Measurements from ENCODE around the gene TOMM7.
"Not testable (repeated sequence)": the region's sequence is repeated elsewhere in the genome, so short reads cannot be mapped to it uniquely, and the experiment has no call there.

The TOMM7 gene

GRCh38 chr7:22842383-22842941, 19.8 kb upstream of the TOMM7 start:
- Histone ChIP-seq H3K4me3 (ENCODE audit: low read length) (no peak overlapping the region), H3K27me3 (ENCODE audit: control insufficient read depth, insufficient read depth, low read length) (no peaks in the 10 kb centered on the region), H3K36me3 (ENCODE audit: control insufficient read depth, insufficient read depth, low read length) (no peaks in the 10 kb centered on the region), H3K27ac (ENCODE audit: low read length) (no peak overlapping the region), H3K9me3 (ENCODE audit: control insufficient read depth, insufficient read depth, low read length) (no peaks in the 10 kb centered on the region), H3K4me1 (ENCODE audit: control insufficient read depth, insufficient read depth, low read length) (no peaks in the 10 kb centered on the region; the same call in 1 of the 2 replicates)
- no CpG with 5 or more reads among the region's 6 CpGs for WGBS (ENCODE audit: insufficient coverage, insufficient read length)
- DNase-seq (ENCODE audit: low read depth, low spot score), result no peak

GRCh38 chr7:22841954-22842353, 19.3 kb upstream of the TOMM7 start:
- peaks cover 1% of the 10 kb centered on the region; the same call in 1 of the 2 replicates for H3K4me1 ChIP-seq (ENCODE audit: control insufficient read depth, insufficient read depth, low read length)
- no peak overlapping the region for H3K4me3 ChIP-seq (ENCODE audit: low read length)
- no peak for DNase-seq (ENCODE audit: low read depth, low spot score)
- H3K36me3 ChIP-seq (ENCODE audit: control insufficient read depth, insufficient read depth, low read length), result no peaks in the 10 kb centered on the region
- WGBS (ENCODE audit: insufficient coverage, insufficient read length), result no CpG with 5 or more reads among the region's 10 CpGs
- no peaks in the 10 kb centered on the region for H3K9me3 ChIP-seq (ENCODE audit: control insufficient read depth, insufficient read depth, low read length)
- no peak overlapping the region for H3K27ac ChIP-seq (ENCODE audit: low read length)
- H3K27me3 ChIP-seq (ENCODE audit: control insufficient read depth, insufficient read depth, low read length), result no peaks in the 10 kb centered on the region

DNA sequence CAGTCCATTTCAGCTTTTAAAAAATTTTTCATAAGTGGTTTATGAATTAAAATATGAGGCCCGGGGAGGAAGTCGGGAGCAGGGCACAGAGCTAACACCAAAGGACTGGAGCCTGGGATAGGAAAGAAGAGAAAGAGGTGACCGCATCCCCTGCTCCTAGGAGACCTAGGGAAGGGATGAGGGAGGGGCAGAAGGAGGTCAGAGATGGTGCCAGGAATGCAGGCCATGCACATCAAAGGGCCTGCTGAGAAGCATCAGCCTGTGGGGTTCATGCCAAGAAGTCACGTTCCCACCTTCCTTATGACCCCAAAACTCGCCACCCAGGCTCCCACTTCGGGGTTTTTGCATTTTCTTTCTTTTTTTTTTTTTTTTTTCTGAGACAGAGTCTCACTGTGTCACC, 14.7 kb upstream of the TOMM7 start:
- no peak for DNase-seq (ENCODE audit: low read depth, low spot score)
- H3K4me1 ChIP-seq (ENCODE audit: control insufficient read depth, insufficient read depth, low read length), result 0 out of 2 replicates have a peak, but pooled peaks cover 1% of the 10 kb centered on the region
- H3K4me3 ChIP-seq (ENCODE audit: low read length), result no peak overlapping the region
- no CpG with 5 or more reads among the region's 6 CpGs for WGBS (ENCODE audit: insufficient coverage, insufficient read length)
- H3K27me3 ChIP-seq (ENCODE audit: control insufficient read depth, insufficient read depth, low read length), result no peaks in the 10 kb centered on the region
- no peaks in the 10 kb centered on the region for H3K36me3 ChIP-seq (ENCODE audit: control insufficient read depth, insufficient read depth, low read length)
- no peak overlapping the region for H3K27ac ChIP-seq (ENCODE audit: low read length)
- no peaks in the 10 kb centered on the region for H3K9me3 ChIP-seq (ENCODE audit: control insufficient read depth, insufficient read depth, low read length)

GRCh38 chr7:22836506-22836905, 13.9 kb upstream of the TOMM7 start:
- not testable (repeated sequence) for H3K36me3 ChIP-seq (ENCODE audit: control insufficient read depth, insufficient read depth, low read length); H3K27ac ChIP-seq (ENCODE audit: low read length); H3K4me3 ChIP-seq (ENCODE audit: low read length); H3K27me3 ChIP-seq (ENCODE audit: control insufficient read depth, insufficient read depth, low read length); H3K9me3 ChIP-seq (ENCODE audit: control insufficient read depth, insufficient read depth, low read length); DNase-seq (ENCODE audit: low read depth, low spot score); H3K4me1 ChIP-seq (ENCODE audit: control insufficient read depth, insufficient read depth, low read length)
- no CpG with 5 or more reads among the region's 2 CpGs for WGBS (ENCODE audit: insufficient coverage, insufficient read length)

GRCh38 chr7:22833957-22834356, 11.3 kb upstream of the TOMM7 start:
- no peaks in the 10 kb centered on the region for H3K9me3 ChIP-seq (ENCODE audit: control insufficient read depth, insufficient read depth, low read length)
- no peaks in the 10 kb centered on the region for H3K27me3 ChIP-seq (ENCODE audit: control insufficient read depth, insufficient read depth, low read length)
- no peak overlapping the region for H3K4me3 ChIP-seq (ENCODE audit: low read length)
- H3K36me3 ChIP-seq (ENCODE audit: control insufficient read depth, insufficient read depth, low read length), result no peaks in the 10 kb centered on the region
- no peak for DNase-seq (ENCODE audit: low read depth, low spot score)
- H3K4me1 ChIP-seq (ENCODE audit: control insufficient read depth, insufficient read depth, low read length), result 0 out of 2 replicates have a peak, but pooled peaks cover 1% of the 10 kb centered on the region
- WGBS (ENCODE audit: insufficient coverage, insufficient read length), result no CpG with 5 or more reads among the region's 3 CpGs
- H3K27ac ChIP-seq (ENCODE audit: low read length), result no peak overlapping the region

DNA sequence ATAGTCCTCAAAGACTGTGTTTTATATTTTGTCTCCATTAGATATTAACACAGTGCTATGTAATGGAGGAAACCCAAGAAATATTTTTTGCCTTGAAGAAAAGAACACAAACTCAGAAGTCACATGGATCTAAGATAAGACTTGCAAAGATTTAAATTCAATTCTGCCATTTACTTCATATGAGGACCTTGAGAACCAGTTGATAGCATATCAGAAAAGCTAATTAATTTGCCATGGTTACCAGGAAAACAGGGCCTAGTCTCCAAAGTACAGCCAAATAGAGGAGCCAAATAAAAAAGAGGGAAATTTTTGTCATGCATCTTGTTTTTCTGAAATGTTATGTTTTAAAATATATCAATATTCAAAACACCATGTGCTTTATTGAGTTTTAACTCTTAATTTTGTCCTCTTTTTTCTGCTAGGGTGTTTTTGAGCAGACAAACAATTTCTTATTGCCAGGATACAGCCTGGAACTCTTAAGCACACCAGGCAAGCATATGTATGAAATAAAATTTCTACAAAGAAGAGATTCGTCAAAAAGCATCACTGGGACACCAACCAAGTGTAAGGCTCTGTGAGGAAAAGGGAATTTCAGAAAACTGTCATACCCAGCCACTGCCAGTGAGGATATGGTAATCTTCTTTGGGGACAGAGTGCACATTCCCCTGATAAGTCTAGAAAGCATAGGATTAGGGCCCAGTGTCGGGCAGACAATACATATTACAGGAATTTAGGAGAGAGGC, 10.6 kb upstream of the TOMM7 start:
- H3K36me3 ChIP-seq (ENCODE audit: control insufficient read depth, insufficient read depth, low read length), result no peaks in the 10 kb centered on the region
- H3K4me1 ChIP-seq (ENCODE audit: control insufficient read depth, insufficient read depth, low read length), result 0 out of 2 replicates have a peak, but pooled peaks cover 1% of the 10 kb centered on the region
- H3K9me3 ChIP-seq (ENCODE audit: control insufficient read depth, insufficient read depth, low read length), result no peaks in the 10 kb centered on the region
- no peak overlapping the region for H3K27ac ChIP-seq (ENCODE audit: low read length)
- H3K4me3 ChIP-seq (ENCODE audit: low read length), result no peak overlapping the region
- no peaks in the 10 kb centered on the region for H3K27me3 ChIP-seq (ENCODE audit: control insufficient read depth, insufficient read depth, low read length)
- WGBS (ENCODE audit: insufficient coverage, insufficient read length), result no CpG with 5 or more reads among the region's 2 CpGs
- no peak for DNase-seq (ENCODE audit: low read depth, low spot score)

DNA sequence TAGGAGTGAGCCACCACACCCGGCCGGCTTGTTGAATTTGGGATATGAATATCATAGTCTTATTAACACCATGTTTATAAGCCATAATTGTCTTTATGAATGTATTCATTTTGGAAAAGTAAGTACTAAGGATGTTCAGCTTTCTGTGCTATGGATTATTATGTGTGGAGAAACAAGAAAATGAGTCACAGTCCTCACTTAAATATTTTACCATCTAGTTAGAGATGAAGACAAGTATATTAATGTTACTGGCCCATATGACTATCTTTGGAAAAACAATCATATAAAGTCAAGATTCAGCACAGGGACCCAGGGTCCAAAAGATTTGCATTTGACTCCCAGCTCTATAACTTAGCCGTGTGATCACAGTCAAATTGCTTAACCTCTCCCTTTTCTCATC, 9.8 kb upstream of the TOMM7 start:
- Histone ChIP-seq H3K27me3 (ENCODE audit: control insufficient read depth, insufficient read depth, low read length) (no peaks in the 10 kb centered on the region), H3K27ac (ENCODE audit: low read length) (no peak overlapping the region), H3K9me3 (ENCODE audit: control insufficient read depth, insufficient read depth, low read length) (no peaks in the 10 kb centered on the region), H3K4me3 (ENCODE audit: low read length) (no peak overlapping the region), H3K36me3 (ENCODE audit: control insufficient read depth, insufficient read depth, low read length) (no peaks in the 10 kb centered on the region), H3K4me1 (ENCODE audit: control insufficient read depth, insufficient read depth, low read length) (0 out of 2 replicates have a peak, but pooled peaks cover under 1% of the 10 kb centered on the region)
- WGBS (ENCODE audit: insufficient coverage, insufficient read length), result no CpG with 5 or more reads among the region's 3 CpGs
- no peak for DNase-seq (ENCODE audit: low read depth, low spot score)

DNA sequence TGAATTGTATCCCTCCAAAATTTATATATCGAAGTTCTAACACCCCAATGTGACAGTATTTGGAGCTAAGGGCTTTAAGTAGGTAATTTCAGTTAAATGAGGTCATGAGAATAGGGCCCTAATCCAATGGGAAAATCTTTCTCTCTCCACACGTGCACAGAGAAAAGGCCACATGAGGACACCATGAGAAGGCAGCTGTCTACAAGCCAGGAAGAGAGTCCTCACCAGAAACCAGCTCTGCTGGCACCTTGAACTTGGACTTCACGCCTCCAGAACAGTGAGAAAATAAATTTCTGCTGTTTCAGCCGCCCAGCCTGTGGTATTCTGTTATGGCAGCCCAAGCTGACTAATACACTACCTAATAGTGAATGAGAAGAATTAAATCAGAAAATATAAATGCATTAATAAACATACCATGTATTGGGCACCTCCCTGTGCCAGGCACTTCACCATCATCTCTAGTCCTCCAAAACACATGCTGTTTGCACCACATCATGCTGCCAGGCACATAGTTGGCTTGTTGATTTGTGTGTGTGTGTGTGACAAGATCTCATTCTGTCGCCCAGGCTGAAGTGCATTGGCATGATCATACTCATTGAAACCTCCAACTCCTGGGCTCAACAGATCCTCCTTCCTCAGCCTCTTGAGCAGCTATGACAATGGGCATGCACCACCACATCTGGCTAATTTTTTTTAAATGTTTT, 9.1 kb upstream of the TOMM7 start:
- Histone ChIP-seq H3K4me3 (ENCODE audit: low read length) (no peak overlapping the region), H3K27ac (ENCODE audit: low read length) (no peak overlapping the region)

GRCh38 chr7:22827563-22827962, 4.9 kb upstream of the TOMM7 start:
- H3K4me3 ChIP-seq (ENCODE audit: low read length), result no peak overlapping the region
- DNase-seq (ENCODE audit: low read depth, low spot score), result no peak
- H3K27ac ChIP-seq (ENCODE audit: low read length), result no peak overlapping the region
- no peaks in the 10 kb centered on the region for H3K4me1 ChIP-seq (ENCODE audit: control insufficient read depth, insufficient read depth, low read length)
- H3K36me3 ChIP-seq (ENCODE audit: control insufficient read depth, insufficient read depth, low read length), result no peaks in the 10 kb centered on the region
- no peaks in the 10 kb centered on the region for H3K9me3 ChIP-seq (ENCODE audit: control insufficient read depth, insufficient read depth, low read length)
- H3K27me3 ChIP-seq (ENCODE audit: control insufficient read depth, insufficient read depth, low read length), result no peaks in the 10 kb centered on the region

More for the DNA sequence above, 9.1 kb upstream of the TOMM7 start:
- WGBS (ENCODE audit: insufficient coverage, insufficient read length), result no CpG with 5 or more reads among the region's 5 CpGs
- Histone ChIP-seq H3K9me3 (ENCODE audit: control insufficient read depth, insufficient read depth, low read length) (no peaks in the 10 kb centered on the region), H3K27me3 (ENCODE audit: control insufficient read depth, insufficient read depth, low read length) (no peaks in the 10 kb centered on the region), H3K4me1 (ENCODE audit: control insufficient read depth, insufficient read depth, low read length) (no peaks in the 10 kb centered on the region), H3K36me3 (ENCODE audit: control insufficient read depth, insufficient read depth, low read length) (no peaks in the 10 kb centered on the region)
- DNase-seq (ENCODE audit: low read depth, low spot score), result no peak

- Histone ChIP-seq H3K27ac (ENCODE audit: low read length) (no peak overlapping the region), H3K9me3 (ENCODE audit: control insufficient read depth, insufficient read depth, low read length) (no peaks in the 10 kb centered on the region), H3K4me3 (ENCODE audit: low read length) (no peak overlapping the region), H3K27me3 (ENCODE audit: control insufficient read depth, insufficient read depth, low read length) (no peaks in the 10 kb centered on the region), H3K36me3 (ENCODE audit: control insufficient read depth, insufficient read depth, low read length) (no peaks in the 10 kb centered on the region), H3K4me1 (ENCODE audit: control insufficient read depth, insufficient read depth, low read length) (no peaks in the 10 kb centered on the region)
- WGBS (ENCODE audit: insufficient coverage, insufficient read length), result no CpG with 5 or more reads among the region's 2 CpGs
- DNase-seq (ENCODE audit: low read depth, low spot score), result no peak
These were observed 3.9 kb upstream of the TOMM7 start for GRCh38 chr7:22826593-22826992.
